Skeletal muscle satellite cell (primary cell): ENCODE results near the gene DYSF.

ENCODE experiments used
- H3K27me3 ChIP-seq: 2 replicates; pipeline ENCODE4 v1.7.0; 2013; ENCODE audit warnings: low read length; ENCODE audit not compliant: control insufficient read depth, insufficient read depth
- H3K36me3 ChIP-seq: 2 replicates; pipeline ENCODE4 v1.7.0; 2013; ENCODE audit warnings: mild to moderate bottlenecking, control low read depth, low read length; ENCODE audit not compliant: insufficient read depth
- H3K4me1 ChIP-seq: 2 replicates; pipeline ENCODE4 v1.7.0; 2013; ENCODE audit warnings: low read length; ENCODE audit not compliant: control insufficient read depth, insufficient read depth
- H3K4me2 ChIP-seq: 2 replicates; pipeline ENCODE4 v1.7.0; 2013; ENCODE audit warnings: mild to moderate bottlenecking, low read length
- H3K4me3 ChIP-seq: 2 replicates; pipeline ENCODE4 v1.7.0; 2013; ENCODE audit warnings: low read length
- H3K9ac ChIP-seq: 2 replicates; pipeline ENCODE4 v1.7.0; 2013; ENCODE audit warnings: mild to moderate bottlenecking, low read depth, low read length, moderate library complexity
- H3K9me3 ChIP-seq: replicated peaks from 2 replicates; pipeline ENCODE4 v1.7.0; 2013; ENCODE audit warnings: mild to moderate bottlenecking, control low read depth, low read length

The DYSF gene

GRCh38 chr2:71609029-71609428 lies 155.7 kb downstream of the DYSF start:
- Histone ChIP-seq H3K36me3 (no peaks in the 10 kb centered on the region), H3K4me2 (no peak overlapping the region), H3K9ac (no peak overlapping the region), H3K4me3 (no peak overlapping the region), H3K9me3 (no peaks in the 10 kb centered on the region), H3K27me3 (peaks cover 13% of the 10 kb centered on the region), H3K4me1 (no peaks in the 10 kb centered on the region)

- H3K4me1 ChIP-seq = no peaks in the 10 kb centered on the region
- H3K9me3 ChIP-seq = no peaks in the 10 kb centered on the region
- H3K4me3 ChIP-seq = no peak overlapping the region
- H3K27me3 ChIP-seq = peaks cover 11% of the 10 kb centered on the region
- no peak overlapping the region for H3K4me2 ChIP-seq
- no peaks in the 10 kb centered on the region for H3K36me3 ChIP-seq
- H3K9ac ChIP-seq = no peak overlapping the region
These were observed 156.1 kb downstream of the DYSF start for GRCh38 chr2:71609441-71609840.

GRCh38 chr2:71609958-71610357 lies 156.6 kb downstream of the DYSF start:
- Histone ChIP-seq H3K4me2 (no peak overlapping the region), H3K36me3 (no peaks in the 10 kb centered on the region), H3K4me1 (no peaks in the 10 kb centered on the region), H3K27me3 (peaks cover 6% of the 10 kb centered on the region), H3K9me3 (no peaks in the 10 kb centered on the region), H3K9ac (no peak overlapping the region), H3K4me3 (no peak overlapping the region)

GRCh38 chr2:71610671-71611070 lies 157.3 kb downstream of the DYSF start:
- H3K9ac ChIP-seq = no peak overlapping the region
- no peak overlapping the region for H3K4me3 ChIP-seq
- H3K9me3 ChIP-seq = no peaks in the 10 kb centered on the region
- H3K4me2 ChIP-seq = no peak overlapping the region
- no peaks in the 10 kb centered on the region for H3K4me1 ChIP-seq
- H3K27me3 ChIP-seq = peaks cover 3% of the 10 kb centered on the region
- no peaks in the 10 kb centered on the region for H3K36me3 ChIP-seq

GRCh38 chr2:71611247-71611646 lies 157.9 kb downstream of the DYSF start:
- H3K9me3 ChIP-seq = no peaks in the 10 kb centered on the region
- no peak overlapping the region for H3K4me3 ChIP-seq
- H3K36me3 ChIP-seq = no peaks in the 10 kb centered on the region
- no peak overlapping the region for H3K4me2 ChIP-seq
- no peaks in the 10 kb centered on the region for H3K4me1 ChIP-seq
- no peak overlapping the region for H3K9ac ChIP-seq
- peaks cover 3% of the 10 kb centered on the region for H3K27me3 ChIP-seq

- Histone ChIP-seq H3K4me1 (no peaks in the 10 kb centered on the region), H3K9me3 (no peaks in the 10 kb centered on the region), H3K27me3 (no peaks in the 10 kb centered on the region), H3K4me2 (no peak overlapping the region), H3K9ac (no peak overlapping the region), H3K4me3 (no peak overlapping the region), H3K36me3 (no peaks in the 10 kb centered on the region)
These were observed 158.6 kb downstream of the DYSF start for GRCh38 chr2:71611781-71612527.

GRCh38 chr2:71612581-71613402 lies 159.4 kb downstream of the DYSF start:
- Histone ChIP-seq H3K9me3 (no peaks in the 10 kb centered on the region), H3K36me3 (no peaks in the 10 kb centered on the region)

GRCh38 chr2:71613403-71613952 lies 160.1 kb downstream of the DYSF start:
- Histone ChIP-seq H3K4me3 (no peak overlapping the region), H3K4me2 (no peak overlapping the region), H3K36me3 (no peaks in the 10 kb centered on the region), H3K9me3 (no peaks in the 10 kb centered on the region), H3K27me3 (no peaks in the 10 kb centered on the region), H3K9ac (no peak overlapping the region), H3K4me1 (no peaks in the 10 kb centered on the region)

More at GRCh38 chr2:71612581-71613402, 159.4 kb downstream of the DYSF start:
- no peak overlapping the region for H3K9ac ChIP-seq
- H3K4me1 ChIP-seq = no peaks in the 10 kb centered on the region
- no peak overlapping the region for H3K4me3 ChIP-seq
- H3K4me2 ChIP-seq = no peak overlapping the region
- no peaks in the 10 kb centered on the region for H3K27me3 ChIP-seq

GRCh38 chr2:71613953-71614925 lies 160.9 kb downstream of the DYSF start:
- no peaks in the 10 kb centered on the region for H3K9me3 ChIP-seq

GRCh38 chr2:71614976-71615766 lies 161.8 kb downstream of the DYSF start:
- Histone ChIP-seq H3K36me3 (no peaks in the 10 kb centered on the region), H3K4me3 (no peak overlapping the region), H3K9me3 (no peaks in the 10 kb centered on the region), H3K4me2 (no peak overlapping the region), H3K4me1 (no peaks in the 10 kb centered on the region), H3K27me3 (no peaks in the 10 kb centered on the region), H3K9ac (no peak overlapping the region)

More at GRCh38 chr2:71613953-71614925, 160.9 kb downstream of the DYSF start:
- no peak overlapping the region for H3K9ac ChIP-seq
- H3K4me2 ChIP-seq = no peak overlapping the region
- no peaks in the 10 kb centered on the region for H3K4me1 ChIP-seq
- H3K4me3 ChIP-seq = no peak overlapping the region
- H3K36me3 ChIP-seq = no peaks in the 10 kb centered on the region
- H3K27me3 ChIP-seq = no peaks in the 10 kb centered on the region
